22Rv1 (cell line): Measurements from ENCODE around the gene BSND.

Experiments
- ZFX ChIP-seq: fragments of 450-650 bp; IDR thresholded peaks from 2 replicates; pipeline ENCODE4 v1.6.1; 2017; ENCODE audit warnings: antibody characterized with exemption, borderline replicate concordance
- TF ChIP-seq, protein P1 (sequence below): fragments of 450-650 bp; IDR thresholded peaks from 2 replicates; pipeline ENCODE4 v1.5.1; 2017; ENCODE audit warnings: mild to moderate bottlenecking

GRCh38 chr1:55034476-55035133 lies 35.9 kb downstream of the BSND start:
- TF ChIP-seq, protein P1, sequence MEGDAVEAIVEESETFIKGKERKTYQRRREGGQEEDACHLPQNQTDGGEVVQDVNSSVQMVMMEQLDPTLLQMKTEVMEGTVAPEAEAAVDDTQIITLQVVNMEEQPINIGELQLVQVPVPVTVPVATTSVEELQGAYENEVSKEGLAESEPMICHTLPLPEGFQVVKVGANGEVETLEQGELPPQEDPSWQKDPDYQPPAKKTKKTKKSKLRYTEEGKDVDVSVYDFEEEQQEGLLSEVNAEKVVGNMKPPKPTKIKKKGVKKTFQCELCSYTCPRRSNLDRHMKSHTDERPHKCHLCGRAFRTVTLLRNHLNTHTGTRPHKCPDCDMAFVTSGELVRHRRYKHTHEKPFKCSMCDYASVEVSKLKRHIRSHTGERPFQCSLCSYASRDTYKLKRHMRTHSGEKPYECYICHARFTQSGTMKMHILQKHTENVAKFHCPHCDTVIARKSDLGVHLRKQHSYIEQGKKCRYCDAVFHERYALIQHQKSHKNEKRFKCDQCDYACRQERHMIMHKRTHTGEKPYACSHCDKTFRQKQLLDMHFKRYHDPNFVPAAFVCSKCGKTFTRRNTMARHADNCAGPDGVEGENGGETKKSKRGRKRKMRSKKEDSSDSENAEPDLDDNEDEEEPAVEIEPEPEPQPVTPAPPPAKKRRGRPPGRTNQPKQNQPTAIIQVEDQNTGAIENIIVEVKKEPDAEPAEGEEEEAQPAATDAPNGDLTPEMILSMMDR, result no peak
- no peak for TF ChIP-seq ZFX
